Natural killer cell (primary cell): ENCODE measurements around the gene FAM187B. TPM values are rescaled to one million over a fixed set of nuclear protein-coding genes. Genes with fewer than 3 reads are reported as not detected.
"Not testable (repeated sequence)": the region's sequence is repeated elsewhere in the genome, so short reads cannot be mapped to it uniquely, and the experiment has no call there.

Source experiments
- ATAC-seq, 3 donors: fragments of 150-1000 bp in 2 of 3; fragments of 200-7000 bp in 1 of 3; cut with Tn5 transposase; 1 replicate in 1 of 3; 2 replicates in 2 of 3; pipeline ENCODE4 v1.10.0; 2021; ENCODE audit warnings: mild to moderate bottlenecking in 2 of 3, moderate library complexity in 2 of 3
- DNase-seq, 2 donors: peaks; one replicate each; pipeline versions ENCODE4 v3.0.0 to v3.0.0-alpha.2; 2013 to 2021; ENCODE audit warnings: mixed read lengths in 1 of 2
- H3K27ac ChIP-seq: one replicate; pipeline ENCODE4 v1.5.1; 2013; ENCODE audit warnings: mild to moderate bottlenecking, low read length
- H3K27me3 ChIP-seq: one replicate; pipeline ENCODE4 v1.6.1; 2013; ENCODE audit warnings: low read length; ENCODE audit not compliant: control insufficient read depth, insufficient read depth
- H3K36me3 ChIP-seq: one replicate; pipeline ENCODE4 v1.6.1; 2013; ENCODE audit warnings: low read length; ENCODE audit not compliant: control insufficient read depth, insufficient read depth
- H3K4me1 ChIP-seq: one replicate; pipeline ENCODE4 v1.6.1; 2013; ENCODE audit warnings: low read length; ENCODE audit not compliant: control insufficient read depth, insufficient read depth
- H3K4me3 ChIP-seq: one replicate; pipeline ENCODE4 v1.5.1; 2013; ENCODE audit warnings: low read length
- H3K9me3 ChIP-seq: one replicate; pipeline ENCODE4 v1.6.1; 2013; ENCODE audit warnings: low read length; ENCODE audit not compliant: control insufficient read depth, insufficient read depth
- H3K27ac Mint-ChIP-seq, 2 donors: one replicate each; pipeline ENCODE4 v1.8.0; 2022; ENCODE audit warnings: mild to moderate bottlenecking in 2 of 2, mixed read lengths in 2 of 2, moderate library complexity in 1 of 2
- H3K27me3 Mint-ChIP-seq, 2 donors: one replicate each; pipeline ENCODE4 v1.8.0; 2022; ENCODE audit warnings: low read depth in 2 of 2, mixed read lengths in 2 of 2
- H3K36me3 Mint-ChIP-seq: one replicate; pipeline ENCODE4 v1.8.0; 2022; ENCODE audit warnings: mixed read lengths
- H3K4me1 Mint-ChIP-seq, 2 donors: one replicate each; pipeline ENCODE4 v1.8.0; 2022; ENCODE audit warnings: mixed read lengths in 2 of 2
- H3K4me3 Mint-ChIP-seq: one replicate; pipeline ENCODE4 v1.8.0; 2022; ENCODE audit warnings: mild to moderate bottlenecking, moderate library complexity, mixed read lengths
- H3K9me3 Mint-ChIP-seq, 2 donors: one replicate each; pipeline ENCODE4 v1.8.0; 2022; ENCODE audit warnings: mixed read lengths in 2 of 2
- WGBS: methylation state at CpG from one replicate; pipeline ENCODE4 v1.1.7; 2013; ENCODE audit warnings: missing lambda C conversion rate; ENCODE audit not compliant: insufficient coverage; 5-methylcytosine and 5-hydroxymethylcytosine counted together
- intact Hi-C: fragments of 100-400 bp; cut with micrococcal nuclease; formaldehyde crosslinking; loops from one replicate; pipeline ENCODE4 v1.14.2; 2022
- total RNA-seq, 4 donors: library from RNA; stranded (reverse); fragments of 120-200 nt in 1 of 4; gene quantifications; one replicate each; pipeline versions ENCODE4 v1.2.3 to v1.2.4, GENCODE V29; 2013 to 2022
- TF ChIP-seq, protein P1 (sequence below): fragments of 200-600 bp; IDR thresholded peaks from one replicate; pipeline ENCODE4 v1.8.0; 2022; ENCODE audit warnings: antibody characterized with exemption

Gene FAM187B
- total RNA-seq, 3 donors from 2014 or later (not counting 1 experiment from before 2014, with no cell fraction given) = not detected

DNA sequence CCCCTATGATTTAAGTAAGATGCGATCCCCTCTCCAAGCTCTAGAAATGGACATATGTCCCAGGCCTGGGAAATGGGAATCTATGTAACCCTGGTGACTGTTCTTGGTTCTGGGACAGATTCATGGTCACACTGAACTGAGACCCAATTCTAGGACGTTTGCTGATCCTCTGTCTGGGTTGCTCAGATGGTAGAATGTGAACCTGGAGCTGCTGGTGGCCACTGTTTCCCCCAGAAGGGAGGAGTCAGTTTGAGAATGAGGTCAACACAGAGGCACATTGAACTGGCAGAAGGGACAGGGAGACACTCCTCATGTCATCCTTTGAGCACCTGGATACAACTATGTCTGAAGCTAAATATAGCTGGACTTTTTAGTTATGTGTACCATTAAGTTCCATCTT lies 29.1 kb downstream of the FAM187B start:
- Histone ChIP-seq H3K27me3 (no peaks in the 10 kb centered on the region), H3K36me3 (no peaks in the 10 kb centered on the region), H3K27ac (no peak overlapping the region), H3K4me3 (no peak overlapping the region), H3K4me1 (peaks cover 14% of the 10 kb centered on the region), H3K9me3 (no peaks in the 10 kb centered on the region)
- H3K4me3 Mint-ChIP-seq = no peak overlapping the region
- 60% methylated on average over 2 of the region's 2 CpGs for WGBS
- no peaks in the 10 kb centered on the region for H3K9me3 Mint-ChIP-seq
- no peak for ATAC-seq
- TF ChIP-seq, protein P1, sequence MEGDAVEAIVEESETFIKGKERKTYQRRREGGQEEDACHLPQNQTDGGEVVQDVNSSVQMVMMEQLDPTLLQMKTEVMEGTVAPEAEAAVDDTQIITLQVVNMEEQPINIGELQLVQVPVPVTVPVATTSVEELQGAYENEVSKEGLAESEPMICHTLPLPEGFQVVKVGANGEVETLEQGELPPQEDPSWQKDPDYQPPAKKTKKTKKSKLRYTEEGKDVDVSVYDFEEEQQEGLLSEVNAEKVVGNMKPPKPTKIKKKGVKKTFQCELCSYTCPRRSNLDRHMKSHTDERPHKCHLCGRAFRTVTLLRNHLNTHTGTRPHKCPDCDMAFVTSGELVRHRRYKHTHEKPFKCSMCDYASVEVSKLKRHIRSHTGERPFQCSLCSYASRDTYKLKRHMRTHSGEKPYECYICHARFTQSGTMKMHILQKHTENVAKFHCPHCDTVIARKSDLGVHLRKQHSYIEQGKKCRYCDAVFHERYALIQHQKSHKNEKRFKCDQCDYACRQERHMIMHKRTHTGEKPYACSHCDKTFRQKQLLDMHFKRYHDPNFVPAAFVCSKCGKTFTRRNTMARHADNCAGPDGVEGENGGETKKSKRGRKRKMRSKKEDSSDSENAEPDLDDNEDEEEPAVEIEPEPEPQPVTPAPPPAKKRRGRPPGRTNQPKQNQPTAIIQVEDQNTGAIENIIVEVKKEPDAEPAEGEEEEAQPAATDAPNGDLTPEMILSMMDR = no peak
- peaks cover 18% of the 10 kb centered on the region in 2 donors for H3K4me1 Mint-ChIP-seq
- no peak for DNase-seq
- H3K36me3 Mint-ChIP-seq = no peaks in the 10 kb centered on the region
- intact Hi-C loops = no loop called here
- H3K27ac Mint-ChIP-seq = no peak overlapping the region
- H3K27me3 Mint-ChIP-seq = no peaks in the 10 kb centered on the region

DNA sequence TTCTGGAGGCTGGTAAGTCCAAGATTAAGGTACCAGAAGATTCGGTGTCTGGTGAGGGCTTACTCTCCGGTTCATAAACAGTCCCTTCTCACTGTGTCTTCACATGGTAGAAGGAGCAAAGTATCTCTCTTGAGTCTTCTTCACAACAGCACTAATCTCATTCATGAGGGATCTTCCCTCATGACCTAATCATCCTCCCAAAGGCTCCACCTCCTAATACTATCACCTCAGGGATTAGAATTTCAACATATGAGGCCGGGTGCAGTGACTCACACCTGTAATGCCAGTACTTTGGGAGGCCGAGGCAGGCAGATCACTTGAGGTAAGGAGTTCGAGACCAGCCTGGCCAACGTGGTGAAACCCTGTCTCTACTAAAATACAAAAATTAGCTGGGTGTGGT lies 31.7 kb downstream of the FAM187B start:
- 90% methylated on average over 6 of the region's 6 CpGs for WGBS
- intact Hi-C loops = not testable (repeated sequence)

DNA sequence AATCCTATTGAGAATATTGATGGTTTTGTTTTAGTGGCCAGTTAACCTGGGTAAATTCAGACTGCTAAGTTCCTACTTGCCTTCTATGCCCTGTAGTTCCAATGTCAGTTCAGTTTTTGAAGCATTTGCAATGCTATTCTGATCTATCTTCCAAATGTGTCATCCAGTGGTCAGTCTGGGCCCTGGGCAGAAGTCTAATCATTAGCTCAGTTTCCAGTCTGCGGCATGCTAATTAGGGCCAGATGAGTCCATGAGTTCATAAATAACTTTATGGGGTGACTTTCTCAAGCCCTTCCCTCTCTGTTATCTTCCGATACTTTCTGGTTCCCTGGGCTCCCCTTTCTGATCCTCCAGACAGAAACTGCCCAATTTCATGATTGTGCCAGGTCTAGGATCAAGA lies 32.7 kb downstream of the FAM187B start:
- Mint-ChIP-seq H3K27me3 (peaks cover 0 to 4% of the 10 kb centered on the region in 2 donors), H3K36me3 (no peaks in the 10 kb centered on the region), H3K4me3 (no peak overlapping the region), H3K4me1 (peaks cover 4 to 6% of the 10 kb centered on the region in 2 donors), H3K9me3 (no peaks in the 10 kb centered on the region), H3K27ac (no peak overlapping the region)
- Histone ChIP-seq H3K36me3 (no peaks in the 10 kb centered on the region), H3K27ac (no peak overlapping the region), H3K4me1 (no peaks in the 10 kb centered on the region), H3K27me3 (no peaks in the 10 kb centered on the region), H3K9me3 (peaks cover 2% of the 10 kb centered on the region), H3K4me3 (no peak overlapping the region)
- ATAC-seq (no peak), DNase-seq (no peak)
- WGBS = 50% methylated on average over 1 of the region's 2 CpGs
- intact Hi-C loops = no loop called here
- TF ChIP-seq, protein P1 = no peak

More for the DNA sequence above, 31.7 kb downstream of the FAM187B start:
- H3K9me3 ChIP-seq, H3K27me3 Mint-ChIP-seq, ATAC-seq, DNase-seq, H3K27ac Mint-ChIP-seq, H3K27me3 ChIP-seq, H3K27ac ChIP-seq, H3K36me3 ChIP-seq, H3K9me3 Mint-ChIP-seq, H3K36me3 Mint-ChIP-seq, H3K4me1 Mint-ChIP-seq, H3K4me3 ChIP-seq, H3K4me3 Mint-ChIP-seq, H3K4me1 ChIP-seq: not testable (repeated sequence)

DNA sequence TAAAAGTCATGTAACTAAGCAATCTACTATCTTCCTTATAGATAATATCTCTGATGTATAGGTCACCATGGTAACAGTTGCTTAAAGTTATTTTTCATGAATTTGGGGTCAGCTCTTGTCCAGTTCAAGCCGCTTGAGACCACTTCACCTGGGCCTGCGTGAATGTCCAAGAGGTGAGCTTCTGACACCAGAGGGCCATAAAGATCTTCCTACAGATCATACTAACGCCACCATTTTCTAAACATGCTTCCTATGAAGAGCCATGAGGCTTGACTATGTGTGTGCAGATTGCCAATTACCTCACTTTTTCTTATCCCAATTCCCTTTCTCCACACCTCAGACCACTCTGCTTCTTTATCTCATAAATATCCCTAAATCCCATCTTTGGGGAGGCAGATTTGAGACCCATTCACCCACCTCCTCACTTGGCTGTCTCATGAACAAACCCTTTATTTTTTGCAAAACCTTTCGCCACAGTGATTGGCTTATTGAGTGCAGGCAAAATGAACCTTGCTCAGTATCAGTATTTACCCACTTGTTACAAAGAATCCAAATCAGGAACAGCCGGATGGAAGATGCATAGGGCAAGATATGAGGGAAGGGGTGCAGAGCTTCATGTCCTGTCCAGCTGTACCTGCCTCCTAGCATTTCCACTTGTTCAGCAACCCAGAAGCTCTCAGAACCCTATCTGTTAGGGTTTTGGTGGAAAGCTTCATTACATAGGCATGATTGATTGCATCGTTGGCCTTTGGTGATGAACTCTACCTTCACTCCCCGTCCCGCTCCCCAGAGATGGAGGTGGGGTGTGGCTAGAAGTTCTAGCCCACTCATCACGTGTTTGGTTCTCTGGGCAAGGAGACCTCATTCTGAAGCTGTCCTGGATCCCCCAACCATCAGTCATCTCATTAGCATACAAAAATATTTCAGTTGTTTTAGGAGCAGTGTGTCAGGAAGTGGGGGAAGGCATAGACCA lies 34.2 kb downstream of the FAM187B start:
- peaks cover 2% of the 10 kb centered on the region for H3K9me3 ChIP-seq
- Mint-ChIP-seq H3K4me3 (no peak overlapping the region), H3K27ac (no peak overlapping the region), H3K36me3 (no peaks in the 10 kb centered on the region), H3K27me3 (peaks cover 0 to 4% of the 10 kb centered on the region in 2 donors), H3K9me3 (no peaks in the 10 kb centered on the region), H3K4me1 (peaks cover 4 to 6% of the 10 kb centered on the region in 2 donors)
- WGBS = 90% methylated on average over 7 of the region's 9 CpGs
- peak in 1 of 2 donors; percentile 39 for DNase-seq
- H3K27me3 ChIP-seq = no peaks in the 10 kb centered on the region
- ATAC-seq = no peak
- no peak overlapping the region for H3K27ac ChIP-seq
- TF ChIP-seq, protein P1 = no peak
- H3K4me1 ChIP-seq = no peaks in the 10 kb centered on the region
- no peak overlapping the region for H3K4me3 ChIP-seq
- H3K36me3 ChIP-seq = no peaks in the 10 kb centered on the region
- intact Hi-C loops = no loop called here
